ENCODE measurements around the gene FAM170B.

Gene FAM170B

DNA sequence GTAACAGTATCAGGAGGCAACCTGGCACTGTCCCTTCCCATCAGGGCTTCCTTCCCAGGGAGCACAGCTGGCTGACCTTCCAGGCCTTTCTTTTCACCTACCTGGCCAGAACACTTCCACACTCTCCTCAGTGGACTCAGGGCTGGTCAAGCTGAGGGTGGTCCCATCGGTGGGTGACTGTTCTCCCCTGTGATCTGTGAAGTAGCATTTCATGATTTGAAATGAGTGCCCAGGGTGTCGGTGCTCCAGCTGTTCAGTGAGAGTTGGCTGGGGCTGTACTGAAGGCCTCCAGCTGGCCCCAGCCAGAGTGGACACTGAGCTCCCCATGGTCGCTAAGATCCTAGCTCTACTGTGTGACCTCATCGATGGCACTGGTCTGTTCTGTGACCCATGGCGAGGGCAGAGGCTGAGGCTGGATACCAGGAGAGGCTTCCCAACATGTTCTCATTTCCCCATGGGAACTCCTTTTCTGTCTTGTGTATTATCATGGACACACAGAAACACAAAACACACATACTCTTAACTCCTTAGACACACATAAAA lies at the start of gene FAM170B:
Gene FAM170B, minus strand, starts transcription at position 316 of the 543 bp plus-strand sequence. Its CDS starts 103 bp downstream, at position 213.
- no peak for DNase-seq (ENCODE audit: low spot score)

DNA sequence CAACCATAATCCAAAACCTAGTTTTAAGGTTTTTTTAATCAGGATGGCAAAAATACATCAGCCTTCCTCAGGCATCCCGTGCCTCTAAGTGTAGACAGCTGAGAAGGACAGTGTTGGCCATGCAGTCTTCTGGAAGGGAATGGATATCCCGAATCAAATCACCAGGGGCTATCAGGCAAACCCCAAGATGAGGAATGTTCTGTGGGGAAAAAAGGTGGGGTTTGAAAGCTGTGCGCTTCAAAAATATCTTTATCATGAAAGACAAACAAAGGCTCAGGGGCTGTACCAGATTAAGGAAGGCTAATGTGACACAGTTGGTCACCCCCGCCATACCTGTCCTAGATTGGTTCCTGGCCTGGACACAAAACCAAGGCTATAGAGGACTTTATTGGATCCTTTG lies 49.0 kb upstream of the FAM170B start:
- no peak for DNase-seq (ENCODE audit: low spot score)

DNA sequence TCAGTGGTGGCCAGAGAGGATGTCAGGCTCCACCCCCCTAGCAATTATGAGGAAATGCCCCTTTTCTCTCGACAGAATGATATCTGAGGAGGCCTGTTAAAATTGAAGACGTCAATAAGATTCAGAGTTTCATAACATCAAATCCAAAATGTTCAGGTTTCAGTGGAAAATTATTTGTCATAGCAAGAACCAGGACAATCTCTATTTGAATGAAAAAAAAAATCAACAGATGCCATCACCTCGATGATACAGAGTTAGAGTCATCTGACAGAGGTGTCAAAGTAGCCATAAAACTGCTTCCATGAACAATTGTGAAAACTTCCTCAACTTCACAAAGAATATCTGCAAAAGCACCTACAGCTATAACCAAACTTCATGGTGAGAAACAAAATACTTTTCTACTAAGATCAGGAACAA lies 46.6 kb upstream of the FAM170B start:
- no peak for DNase-seq (ENCODE audit: low spot score)

DNA sequence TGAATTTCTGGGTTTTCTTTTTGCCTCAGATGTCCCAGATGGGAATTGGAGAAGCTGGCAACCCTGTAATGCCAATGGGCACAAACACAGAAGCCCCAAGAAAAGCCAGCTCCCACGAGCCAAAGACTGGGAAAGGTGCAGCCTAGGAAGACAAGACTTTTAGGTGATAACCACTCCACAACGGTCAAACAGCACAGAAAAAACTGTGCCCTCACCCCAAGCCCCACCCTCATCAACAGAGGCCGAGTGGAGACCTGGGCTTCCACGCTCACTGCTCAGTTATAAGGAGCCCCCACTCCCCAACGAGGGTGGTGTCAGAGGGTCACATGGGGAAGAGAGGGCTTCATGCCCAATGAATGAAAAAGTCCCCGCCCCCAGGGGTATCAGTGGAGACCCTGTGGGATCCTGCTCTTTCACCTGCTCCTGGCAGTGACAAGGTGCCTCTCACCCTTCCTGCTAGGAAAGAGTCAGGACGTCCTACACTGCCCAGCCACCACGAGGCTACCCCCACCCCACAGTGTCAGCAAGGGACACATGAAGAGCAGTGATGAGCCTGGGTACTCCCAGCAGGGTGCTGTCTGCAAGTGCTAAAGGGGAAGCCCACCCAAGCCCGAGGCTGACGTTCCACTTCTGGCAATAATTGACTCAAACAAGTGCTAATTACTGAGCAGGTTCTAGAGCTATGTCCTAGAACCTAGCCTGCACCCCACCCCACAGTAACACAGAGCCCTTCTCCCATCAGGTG lies 46.0 kb upstream of the FAM170B start:
- DNase-seq (ENCODE audit: low spot score), result no peak

DNA sequence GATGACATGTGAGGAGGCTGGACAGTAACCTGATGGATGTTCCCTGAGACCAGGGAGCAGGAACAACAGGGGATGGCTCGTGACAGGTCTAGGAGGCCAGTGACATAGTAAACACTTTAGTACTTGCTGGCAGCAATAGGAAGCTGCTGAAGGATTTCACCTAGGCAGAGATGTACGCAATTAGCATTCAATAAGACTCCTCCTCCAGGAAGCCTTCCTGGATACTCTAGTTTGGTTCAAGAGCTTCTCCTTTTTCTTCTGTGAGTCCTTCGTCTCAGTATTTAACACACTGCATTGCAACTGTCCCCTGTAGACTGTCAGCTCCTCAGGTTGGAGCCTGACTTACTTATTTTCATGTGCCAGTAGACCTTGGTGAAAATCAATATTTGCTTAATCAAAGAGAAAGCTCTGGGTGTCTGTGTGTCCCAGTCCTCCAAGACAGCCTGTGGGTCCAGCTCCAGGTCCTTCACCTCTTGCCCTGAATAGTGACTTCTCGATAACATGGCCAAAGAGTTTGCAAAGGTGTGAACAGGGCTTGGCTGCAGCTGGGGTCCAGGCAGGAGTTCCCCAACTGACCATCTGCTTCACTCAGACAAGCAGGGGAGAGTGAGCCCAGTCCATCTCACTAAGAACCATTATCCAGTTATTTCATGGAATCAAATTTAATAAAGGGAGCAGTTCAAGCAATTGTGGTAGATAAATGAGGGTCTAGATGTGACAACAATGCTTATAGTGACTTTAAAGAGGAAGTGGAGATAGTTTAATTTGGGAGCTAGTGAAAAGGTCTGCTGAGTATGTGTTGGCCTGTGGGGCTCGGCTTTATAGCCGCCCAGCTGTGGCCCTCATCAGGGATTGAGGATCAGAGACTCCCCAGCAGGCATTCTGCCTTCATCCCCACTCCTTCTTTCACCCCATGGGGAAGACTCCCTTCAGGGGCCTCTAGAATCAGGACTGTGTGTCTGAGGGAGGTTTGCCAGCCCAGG lies 45.0 kb upstream of the FAM170B start:
- DNase-seq (ENCODE audit: low spot score), result no peak

DNA sequence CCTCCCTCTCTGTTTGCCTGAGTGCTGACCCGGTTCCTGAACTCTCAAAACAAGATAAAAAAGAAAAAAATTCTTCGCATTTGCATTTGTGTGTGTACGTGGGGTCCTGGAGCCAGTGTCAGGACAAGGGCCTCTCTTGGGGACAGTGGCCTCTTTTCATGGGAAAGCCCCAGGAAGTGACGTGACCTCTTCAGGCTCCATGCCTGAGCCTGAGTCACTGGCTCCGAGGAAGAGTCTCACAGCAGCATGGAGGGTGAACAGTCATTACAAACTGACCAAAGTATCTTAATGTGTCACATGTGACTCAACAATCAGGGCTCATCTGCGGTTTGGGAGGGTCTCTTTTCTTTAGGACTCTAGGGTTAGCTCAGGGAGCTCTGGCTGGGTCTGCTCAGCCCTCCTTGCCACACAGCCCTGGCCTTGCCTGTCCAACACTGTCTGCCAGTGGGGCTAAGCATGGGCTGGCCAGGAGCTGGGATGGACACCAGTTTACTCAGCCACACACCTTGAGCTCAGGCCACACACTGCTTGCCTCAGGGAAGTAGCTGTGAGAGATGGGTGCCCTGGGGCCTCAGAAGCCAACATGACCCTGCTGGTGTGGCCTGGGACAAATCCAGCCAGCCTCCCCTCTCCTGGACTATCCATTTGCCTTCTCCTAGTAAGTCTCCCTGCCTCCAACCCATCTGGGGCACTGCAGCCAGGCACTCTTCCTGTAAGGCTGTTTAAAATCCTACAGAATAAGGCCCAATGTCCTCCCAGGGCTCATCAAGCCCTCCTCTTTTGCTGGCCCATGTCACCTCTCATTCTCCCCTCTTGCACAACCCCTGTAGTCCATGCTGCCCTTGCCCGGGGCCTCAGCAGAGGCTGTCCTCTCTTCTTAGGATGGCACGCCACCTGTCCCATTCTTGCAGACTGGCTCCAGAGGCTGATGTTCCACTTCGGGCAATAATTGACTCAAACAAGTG lies 43.9 kb upstream of the FAM170B start:
- DNase-seq (ENCODE audit: low spot score), result no peak

DNA sequence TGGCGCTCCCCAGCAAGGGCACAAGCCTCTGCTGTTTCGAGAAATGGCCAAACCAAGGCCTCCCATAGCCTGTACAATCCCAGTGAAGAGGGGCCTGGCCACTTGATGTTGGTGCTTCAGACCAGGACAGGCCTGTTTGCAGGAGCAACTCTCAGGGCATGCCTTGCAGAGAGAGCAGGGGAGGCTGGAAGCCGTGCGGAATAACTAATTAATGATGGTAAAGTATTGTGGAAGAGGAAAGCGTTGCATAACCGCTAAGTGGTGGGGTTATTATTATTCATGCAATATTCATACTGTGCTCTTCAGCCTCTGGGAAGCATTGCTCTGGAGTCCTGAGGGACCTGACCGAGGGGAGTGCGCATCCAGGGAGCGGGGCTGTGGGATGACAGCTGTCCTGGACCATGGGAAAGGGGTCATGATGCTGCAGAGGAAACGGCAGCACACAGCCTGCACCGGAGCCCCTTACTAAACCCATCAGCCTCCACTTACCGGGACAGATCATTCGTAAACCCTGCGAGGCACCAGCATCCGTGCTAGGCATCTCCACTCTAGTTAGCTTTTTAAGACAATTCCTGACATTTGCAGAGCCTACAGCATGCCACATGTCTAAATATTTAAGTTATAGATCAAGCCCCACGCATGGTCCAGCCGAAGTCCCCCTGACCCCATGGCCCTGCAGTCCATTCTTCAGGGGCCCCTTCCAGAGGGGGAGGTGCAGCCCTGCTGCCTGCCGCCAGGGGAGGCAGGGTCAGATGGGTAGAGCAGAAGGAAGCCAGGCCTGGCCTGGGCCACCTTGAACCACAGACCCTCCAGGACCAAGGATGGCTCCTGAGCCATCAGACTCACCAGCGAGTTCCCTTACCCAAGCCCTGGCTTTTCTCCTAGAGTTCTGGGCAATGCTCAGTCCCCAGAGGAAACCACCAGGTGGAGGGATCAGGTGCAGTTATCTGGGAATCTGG lies 42.8 kb upstream of the FAM170B start:
- DNase-seq (ENCODE audit: low spot score), result no peak

DNA sequence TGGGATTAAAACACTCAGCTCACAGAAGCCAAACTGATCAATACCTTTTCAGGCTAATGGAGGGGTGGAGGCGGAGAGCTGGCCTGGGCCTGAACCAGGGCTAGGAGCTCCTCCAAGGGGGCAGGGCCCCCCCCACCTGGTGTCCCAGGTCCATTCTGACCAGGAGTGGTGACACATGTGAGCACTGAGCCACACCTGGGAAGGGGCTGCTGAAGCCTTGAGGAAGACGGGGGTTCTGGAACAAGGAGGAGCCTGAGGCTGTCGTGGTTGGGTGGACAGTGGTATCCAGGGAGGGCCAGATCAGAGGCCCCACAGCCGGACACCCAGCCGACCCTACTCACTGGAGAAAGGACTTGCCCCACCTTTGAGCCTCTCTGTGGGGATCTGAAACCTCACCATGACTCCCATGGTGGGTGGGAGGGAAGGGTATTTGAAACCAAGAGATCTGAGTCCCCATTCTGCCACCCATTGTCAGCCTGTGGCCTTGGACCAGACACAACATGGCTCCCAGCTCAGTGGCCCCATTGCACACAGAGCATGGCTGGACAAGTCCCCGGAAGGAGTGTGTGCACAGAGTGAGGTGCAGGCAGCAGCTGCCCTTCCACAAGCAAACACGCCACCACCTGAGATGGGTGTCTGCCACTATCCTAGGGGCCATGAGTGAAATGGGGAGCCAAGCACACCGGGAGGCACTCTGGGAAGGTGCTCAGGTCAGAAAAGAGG lies 41.9 kb upstream of the FAM170B start:
- DNase-seq (ENCODE audit: low spot score), result no peak

DNA sequence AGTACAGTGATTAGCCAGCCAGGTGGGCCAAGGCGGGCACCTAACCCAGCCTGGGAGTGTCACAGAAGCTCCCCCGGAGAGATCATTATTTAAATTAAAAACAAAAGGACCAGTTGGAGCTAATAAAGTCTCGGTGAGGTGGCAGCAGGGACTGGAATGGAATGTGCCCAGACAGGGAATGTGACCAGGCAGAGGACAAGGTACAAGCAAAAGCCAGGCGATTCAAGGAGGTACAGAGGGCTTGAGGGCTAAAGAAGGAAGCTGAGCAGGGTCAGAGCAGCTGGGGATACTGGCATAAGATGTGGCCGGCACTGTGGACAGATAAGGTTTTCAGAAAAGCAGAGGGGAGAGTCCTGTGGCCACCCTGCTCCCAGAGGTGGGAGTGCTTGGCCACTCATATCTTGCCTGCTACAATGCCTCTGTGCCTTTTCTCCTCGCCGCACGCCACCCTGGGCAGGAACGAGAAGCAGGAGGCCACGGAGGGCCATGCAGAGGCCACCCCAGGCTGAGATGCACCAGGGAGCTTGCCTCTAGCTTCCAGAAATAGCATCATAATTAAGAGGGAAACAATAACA lies 41.2 kb upstream of the FAM170B start:
- no peak for DNase-seq (ENCODE audit: low spot score)

DNA sequence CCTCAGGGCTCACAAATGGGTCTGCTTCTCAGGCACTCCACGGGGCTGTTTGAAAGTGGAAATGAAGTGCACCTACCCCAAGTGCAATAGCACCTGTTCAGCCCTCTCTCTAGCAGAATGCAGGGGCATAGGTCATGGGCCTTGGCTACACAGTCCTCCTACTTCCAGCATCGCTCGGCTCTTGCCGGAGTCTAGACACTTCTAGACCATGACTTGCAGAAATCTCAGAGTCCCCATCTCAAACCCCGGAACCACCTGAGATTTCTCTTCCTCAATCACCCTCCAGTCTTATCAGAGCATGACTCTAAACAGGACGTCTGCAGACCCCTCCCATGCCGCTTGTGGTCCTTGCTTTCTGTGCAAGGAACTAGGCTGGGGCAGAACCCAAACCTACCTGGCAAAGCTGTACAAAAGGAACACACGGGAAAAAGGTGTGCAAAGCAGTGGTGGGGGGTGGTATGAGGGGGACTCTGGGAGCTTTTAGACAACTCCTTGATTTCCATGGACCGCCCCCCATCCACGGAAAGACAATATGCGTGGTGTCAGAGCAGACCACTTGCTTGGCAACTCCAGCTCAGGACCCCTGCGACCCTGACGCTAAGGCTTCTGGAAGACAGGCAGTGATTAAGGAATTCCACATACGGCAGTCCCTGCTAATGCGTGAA lies 40.6 kb upstream of the FAM170B start:
- no peak for DNase-seq (ENCODE audit: low spot score)

DNA sequence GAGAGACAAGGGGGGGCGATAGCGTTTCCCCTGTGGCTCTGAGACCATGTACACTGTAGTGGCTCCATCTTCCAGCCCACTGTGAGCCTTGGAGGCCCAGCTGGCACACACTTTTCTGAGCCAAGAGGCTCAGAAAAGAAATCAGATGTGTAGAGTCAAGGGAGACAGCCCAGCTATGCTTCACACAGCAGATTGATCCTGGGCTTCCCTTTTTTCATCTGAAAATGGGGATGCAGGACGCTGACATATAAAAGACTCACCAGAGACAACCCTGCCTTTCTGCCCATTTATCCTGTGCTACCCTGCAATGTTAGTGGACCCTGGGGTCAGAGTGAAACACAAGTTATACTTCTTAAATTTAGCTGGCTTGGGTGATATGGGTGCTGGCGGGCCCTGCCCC lies 40.0 kb upstream of the FAM170B start:
- no peak for DNase-seq (ENCODE audit: low spot score)

DNA sequence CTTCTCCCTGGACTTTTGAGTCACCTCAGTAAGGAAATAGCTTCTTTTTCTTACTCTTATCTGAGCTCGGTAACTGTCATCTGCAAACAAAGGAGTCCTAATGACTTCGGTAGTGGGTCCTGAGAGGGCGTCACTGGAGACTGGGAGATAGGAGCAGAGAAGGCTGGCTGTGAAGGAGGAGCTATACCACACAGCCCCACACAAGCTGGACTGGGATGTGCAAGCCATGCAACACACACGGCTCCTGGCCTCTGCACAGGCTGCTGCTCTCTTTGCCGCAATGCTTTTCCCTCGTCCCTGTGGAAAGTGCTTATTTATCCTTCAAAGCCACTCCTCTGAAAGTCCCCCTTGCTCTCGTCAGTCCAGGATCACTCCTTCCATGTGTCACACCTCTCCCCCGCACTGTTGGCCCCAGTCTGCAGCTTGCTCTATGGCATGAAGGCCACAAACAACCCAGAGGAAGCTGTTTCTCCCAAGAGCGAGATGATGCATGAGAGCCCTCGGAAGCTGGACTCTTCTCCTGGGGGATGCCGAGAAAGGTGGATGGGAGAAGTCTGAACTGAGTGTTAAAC lies 39.5 kb upstream of the FAM170B start:
- DNase-seq (ENCODE audit: low spot score), result no peak

DNA sequence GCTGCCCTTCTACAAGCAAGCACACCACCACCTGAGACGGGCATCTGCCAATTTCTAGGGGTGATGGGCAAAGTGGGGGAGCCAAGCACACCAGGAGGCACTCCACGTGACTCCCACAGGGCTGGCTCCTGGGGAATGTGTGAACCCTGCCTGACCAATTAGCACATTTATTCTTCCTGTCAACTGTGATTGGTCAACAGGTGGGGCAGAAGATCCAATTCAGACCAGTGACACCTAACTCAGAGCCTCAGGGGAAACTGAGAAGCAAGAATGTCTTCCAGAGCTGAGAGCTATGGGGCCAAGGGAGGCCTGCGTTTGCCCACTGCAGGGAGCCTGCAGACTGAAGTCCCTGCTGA lies 38.9 kb upstream of the FAM170B start:
- no peak for DNase-seq (ENCODE audit: low spot score)

DNA sequence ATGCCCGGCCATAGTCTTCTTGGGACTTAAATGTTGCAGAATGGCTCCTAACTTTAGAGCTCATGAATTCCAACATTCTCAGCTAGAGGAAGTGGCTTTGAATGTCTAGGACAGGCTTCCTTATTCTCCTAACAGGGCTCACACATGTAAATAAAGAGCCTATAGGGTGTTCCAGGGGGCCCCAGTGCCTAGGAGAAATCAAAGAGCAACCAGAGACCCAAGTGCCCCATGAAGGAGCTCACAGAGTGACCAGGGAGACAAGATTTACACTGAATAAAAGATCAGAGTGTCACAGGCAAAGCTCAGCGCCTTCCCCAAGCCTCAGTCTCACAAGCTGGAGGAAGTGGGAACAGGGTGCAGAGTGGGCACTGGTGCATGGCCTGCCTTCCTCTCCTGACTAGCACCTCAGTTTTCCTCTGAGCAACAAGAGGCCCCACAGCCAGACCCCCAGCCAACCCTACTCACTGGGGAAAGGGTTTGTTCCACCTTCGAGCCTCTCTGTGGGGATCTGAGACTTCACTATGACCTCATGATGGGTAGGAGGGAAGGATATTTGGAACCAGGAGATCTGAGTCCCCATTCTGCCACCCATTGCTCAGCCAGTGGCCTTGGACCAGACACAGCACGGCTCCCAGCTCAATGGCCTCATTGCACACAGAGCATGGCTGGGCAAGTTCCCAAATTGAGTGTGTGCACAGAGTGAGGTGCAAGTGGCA lies 38.4 kb upstream of the FAM170B start:
- no peak for DNase-seq (ENCODE audit: low spot score)

DNA sequence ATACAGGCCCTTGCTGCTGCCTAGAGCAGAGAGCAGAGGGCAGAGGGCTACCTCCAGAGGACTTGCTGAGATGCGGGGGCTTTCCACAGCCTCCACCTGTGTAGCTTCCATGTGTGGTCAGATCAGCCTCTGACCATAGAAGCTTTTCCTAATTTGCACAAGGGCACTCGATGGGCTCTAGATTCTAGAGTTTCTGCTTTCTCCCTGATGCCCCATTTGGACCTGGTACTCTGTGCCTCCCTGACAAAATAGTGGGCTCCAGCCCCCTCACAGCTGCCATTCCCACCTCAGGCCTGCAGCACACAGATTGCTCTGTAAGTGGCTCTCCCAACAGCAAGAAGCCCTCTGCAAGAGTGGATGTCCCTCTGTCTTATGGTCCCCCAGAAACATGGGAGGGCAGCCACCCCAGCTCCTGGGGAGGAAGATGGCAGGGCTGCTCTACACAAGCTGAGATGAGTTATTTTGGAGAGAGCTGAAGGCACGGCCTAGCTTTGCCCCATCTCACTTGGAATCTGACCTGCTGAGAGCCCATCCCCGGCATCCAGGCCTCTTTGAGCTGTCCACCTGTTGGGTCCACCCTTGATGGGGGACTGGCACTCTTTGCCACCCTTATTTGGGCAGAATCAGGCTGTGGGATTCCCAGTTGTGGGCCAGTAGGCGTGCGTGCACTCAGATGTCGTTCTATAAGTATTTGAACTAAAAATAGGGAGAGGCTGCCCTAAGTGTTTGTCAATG lies 37.7 kb upstream of the FAM170B start:
- DNase-seq (ENCODE audit: low spot score), result no peak

DNA sequence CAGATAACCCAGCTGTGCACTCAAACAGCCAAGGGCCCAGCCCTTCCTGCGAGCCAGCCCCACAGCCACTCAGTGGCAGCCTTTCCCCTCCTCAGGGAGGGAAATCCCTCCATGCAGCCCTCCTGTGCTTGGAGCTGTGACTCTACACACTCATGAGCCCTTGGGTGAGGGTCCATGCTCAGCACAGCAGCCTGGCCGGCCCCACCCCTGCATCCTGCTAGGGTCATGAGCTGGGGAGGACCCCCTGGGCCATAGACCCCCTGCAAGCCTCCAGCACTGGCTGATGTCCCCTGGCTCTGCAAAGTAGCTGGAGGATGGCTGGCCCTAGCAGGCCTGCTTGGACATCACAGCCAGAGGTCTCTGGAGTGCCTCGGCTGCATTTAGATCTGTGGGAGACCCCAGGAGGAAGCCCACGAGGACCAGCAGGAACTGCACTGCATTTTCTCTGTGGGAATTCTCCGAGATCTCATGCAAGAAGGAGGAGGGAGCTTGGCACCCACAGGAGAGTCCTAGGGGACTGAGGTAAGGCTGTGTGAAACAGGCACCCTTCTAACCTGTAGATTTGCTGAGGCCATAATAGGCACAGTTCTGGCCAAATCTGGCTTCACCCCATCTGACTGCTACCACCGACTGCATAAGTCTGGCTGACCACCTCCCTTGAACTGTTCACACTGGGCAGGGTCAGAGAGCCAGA lies 37.0 kb upstream of the FAM170B start:
- no peak for DNase-seq (ENCODE audit: low spot score)

DNA sequence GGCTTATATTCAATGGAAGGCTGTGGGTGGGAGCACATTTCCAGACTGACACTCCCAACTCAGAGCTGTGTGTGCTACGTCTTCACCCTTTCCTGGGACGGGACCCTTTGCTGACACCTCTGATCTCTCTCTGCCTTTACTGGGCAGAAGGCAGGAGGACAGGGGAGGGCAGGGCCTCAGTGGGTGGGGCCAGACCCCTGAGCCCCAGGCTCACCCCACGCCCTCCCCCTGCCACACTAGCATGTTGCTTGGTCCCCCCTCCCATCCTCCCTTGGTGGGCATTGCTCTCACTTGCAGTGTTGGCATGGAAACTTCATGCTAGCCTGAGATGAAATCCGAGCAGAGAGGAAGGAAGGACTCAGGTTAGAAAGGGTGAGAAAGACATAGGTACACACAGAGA lies 36.0 kb upstream of the FAM170B start:
- DNase-seq (ENCODE audit: low spot score), result no peak
